HG03558 (cell line): ENCODE results near the gene EYA2.

Experiments
- ATAC-seq: cut with Tn5 transposase; IDR thresholded peaks from one replicate; pipeline ENCODE4 v1.9.1; 2021; ENCODE audit warnings: moderate number of reproducible peaks; ENCODE audit not compliant: unreplicated experiment; ENCODE audit errors: extremely low read depth

Gene EYA2

DNA sequence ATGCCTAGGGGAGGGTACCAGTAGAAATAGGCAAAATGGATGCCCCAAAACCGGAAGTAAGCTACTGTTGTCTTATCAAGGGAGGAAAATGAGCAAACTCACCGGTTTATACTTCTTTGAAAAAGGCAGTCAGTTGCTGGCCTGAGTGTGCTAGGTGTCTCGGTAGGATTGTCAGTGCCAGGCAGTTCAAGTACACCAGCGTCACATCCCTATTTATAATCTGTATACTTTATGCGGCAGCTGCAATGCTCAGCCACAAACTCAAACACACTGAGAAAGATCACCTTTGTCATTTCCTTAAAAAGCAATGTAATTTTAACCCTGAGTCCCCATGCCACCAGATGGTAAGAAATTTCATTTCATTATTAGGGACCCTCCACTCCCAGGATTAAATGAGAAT, 196.2 kb downstream of the EYA2 start:
- ATAC-seq = no peak

DNA sequence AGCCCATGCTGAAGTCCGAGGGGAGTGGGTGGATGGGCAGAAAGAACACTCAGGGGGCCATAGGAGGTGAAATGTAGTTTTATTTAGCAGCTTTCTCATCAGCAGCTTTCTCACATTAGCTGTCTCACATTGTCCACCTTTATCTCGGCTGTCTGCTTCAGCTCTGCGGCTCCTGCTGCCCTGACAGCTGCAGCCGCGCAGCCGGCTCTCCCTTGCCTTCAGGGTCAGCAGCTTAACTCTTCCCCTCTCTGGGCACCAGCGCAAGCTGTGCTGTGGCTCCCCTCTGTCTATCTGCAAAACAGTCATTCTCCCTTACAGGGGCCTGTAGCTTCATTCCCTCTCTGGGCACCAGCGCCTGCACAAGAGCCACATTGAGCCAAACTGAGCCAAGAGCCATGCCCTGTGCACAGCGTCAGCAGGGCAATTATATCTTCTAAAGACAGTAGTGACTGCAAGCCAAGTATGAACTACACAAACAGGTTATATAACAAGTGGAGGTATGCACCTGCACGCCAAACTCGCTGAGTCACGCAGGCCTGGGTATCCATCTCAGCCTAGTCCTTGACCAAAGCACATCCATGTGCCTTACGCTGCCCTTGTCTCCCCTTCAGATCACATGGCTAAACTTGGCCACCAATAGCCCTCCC, 198.8 kb downstream of the EYA2 start:
- ATAC-seq = no peak

DNA sequence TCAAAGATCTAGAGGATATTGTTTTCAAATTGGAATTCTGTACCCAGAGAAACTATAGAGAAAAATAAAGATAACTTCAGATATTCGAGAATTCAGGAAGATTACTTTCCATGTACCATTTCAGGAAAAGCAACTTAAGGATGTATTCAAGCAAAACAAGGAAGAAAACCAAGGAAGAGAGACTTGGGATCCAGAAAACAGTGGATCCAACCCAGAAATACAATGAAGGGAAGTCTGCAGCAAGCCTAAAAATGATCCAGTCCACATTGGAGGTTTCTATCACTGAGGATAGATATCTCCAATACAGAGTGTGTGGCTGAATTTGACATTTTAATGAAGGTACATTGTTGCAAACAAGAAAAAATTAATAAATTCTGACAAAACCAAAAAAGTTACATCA, 201.0 kb downstream of the EYA2 start:
- no peak for ATAC-seq

DNA sequence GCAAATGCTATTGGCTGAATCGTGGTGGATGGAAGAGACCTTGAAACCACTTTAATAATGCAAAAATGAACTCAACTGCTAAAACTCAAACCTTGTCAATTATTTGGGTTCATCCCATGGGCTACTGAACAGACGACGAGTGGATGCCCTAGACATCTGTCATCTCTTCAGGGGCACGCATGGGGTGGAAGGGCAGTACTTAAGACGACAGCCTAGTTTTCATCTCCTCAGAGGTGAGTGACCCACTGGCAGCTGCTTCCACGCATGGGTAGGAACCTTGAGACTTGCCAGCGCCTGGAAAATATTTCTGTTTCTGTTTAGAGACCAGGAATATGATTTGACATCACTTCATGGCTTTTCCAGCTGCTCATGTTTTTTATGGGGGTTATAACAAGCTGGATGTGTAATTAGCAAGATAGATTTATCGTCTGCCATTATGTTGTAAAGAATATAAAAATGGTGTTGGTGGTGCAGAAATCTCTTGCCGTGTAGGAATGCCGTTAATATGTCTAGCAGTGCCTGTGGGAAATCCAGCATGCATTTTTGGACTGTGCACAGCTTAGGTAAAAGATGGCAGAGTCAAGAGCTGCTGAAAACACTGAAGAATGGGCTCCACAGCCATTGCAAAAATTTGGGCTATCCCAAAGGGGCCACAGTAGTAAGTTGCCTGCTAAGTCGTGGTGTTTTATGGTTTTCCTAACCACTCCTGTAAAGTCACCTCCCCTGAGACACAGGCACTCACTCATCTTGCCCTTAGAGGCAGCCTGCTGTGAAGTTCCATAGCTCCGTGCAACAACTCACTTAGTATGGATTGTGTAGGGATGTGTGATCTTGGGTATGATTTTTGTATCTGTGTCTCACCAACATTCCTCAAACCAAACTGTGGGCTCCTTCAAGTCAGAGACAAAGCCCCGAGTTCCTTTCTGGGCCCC, 203.3 kb downstream of the EYA2 start:
- no peak for ATAC-seq

GRCh38 chr20:47099093-47099492, 204.4 kb downstream of the EYA2 start:
- ATAC-seq = no peak

- no peak for ATAC-seq
Observed at GRCh38 chr20:47099825-47100441, 205.3 kb downstream of the EYA2 start.

GRCh38 chr20:47102629-47103028, 208.0 kb downstream of the EYA2 start:
- no peak for ATAC-seq

- no peak for ATAC-seq
Observed at GRCh38 chr20:47106786-47107185, 212.1 kb downstream of the EYA2 start.

DNA sequence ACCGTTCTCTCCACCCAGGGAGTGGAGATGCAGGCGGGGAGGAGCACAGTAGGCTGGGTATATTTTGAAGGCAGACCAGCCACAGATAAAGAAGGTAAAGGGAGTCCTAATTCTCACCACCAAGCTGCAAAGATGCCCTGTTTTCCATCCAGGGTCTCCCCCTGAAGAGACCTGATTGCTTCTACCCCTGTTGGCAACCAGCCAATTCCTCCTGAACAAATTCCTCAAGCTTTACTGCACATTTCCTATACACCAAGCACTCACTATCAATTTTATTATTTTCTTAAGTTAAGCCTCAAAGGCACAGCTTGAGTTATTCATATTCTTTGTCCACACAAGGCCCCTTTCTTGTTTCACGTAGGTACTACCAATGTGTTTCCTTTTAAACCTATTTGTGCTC, 214.4 kb downstream of the EYA2 start:
- no peak for ATAC-seq

GRCh38 chr20:47110819-47111218, 216.2 kb downstream of the EYA2 start:
- ATAC-seq = no peak

- ATAC-seq = no peak
Observed at GRCh38 chr20:47111576-47111975, 216.9 kb downstream of the EYA2 start.

GRCh38 chr20:47113362-47114109, 218.9 kb downstream of the EYA2 start:
- ATAC-seq = no peak

GRCh38 chr20:47115694-47116093, 221.1 kb downstream of the EYA2 start:
- ATAC-seq = no peak

- no peak for ATAC-seq
Observed at GRCh38 chr20:47117371-47117770, 222.7 kb downstream of the EYA2 start.

DNA sequence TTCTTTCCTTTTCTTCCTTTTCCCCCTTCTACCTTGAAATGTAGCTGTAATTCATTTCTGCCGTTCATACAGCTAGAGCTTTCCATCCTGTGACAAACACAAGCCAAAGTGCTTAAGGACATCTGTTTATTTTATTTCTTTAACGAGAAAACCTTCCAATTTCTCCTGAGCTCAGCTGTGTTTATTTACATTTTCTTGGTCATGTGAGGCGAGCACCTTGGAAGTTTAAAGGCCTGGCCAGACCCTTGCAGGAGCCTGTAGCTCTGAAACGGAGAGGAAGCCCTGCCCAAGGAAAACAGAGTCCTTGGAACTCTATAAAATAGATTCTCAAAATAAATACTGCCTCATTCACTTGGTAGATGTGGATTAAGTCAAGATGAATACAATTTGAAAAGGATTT, 223.1 kb downstream of the EYA2 start:
- no peak for ATAC-seq

- no peak for ATAC-seq
Observed at GRCh38 chr20:47118206-47118605, 223.6 kb downstream of the EYA2 start.

- ATAC-seq = no peak
Observed at GRCh38 chr20:47118641-47119040, 224.0 kb downstream of the EYA2 start.

GRCh38 chr20:47120346-47120936, 225.8 kb downstream of the EYA2 start:
- no peak for ATAC-seq

DNA sequence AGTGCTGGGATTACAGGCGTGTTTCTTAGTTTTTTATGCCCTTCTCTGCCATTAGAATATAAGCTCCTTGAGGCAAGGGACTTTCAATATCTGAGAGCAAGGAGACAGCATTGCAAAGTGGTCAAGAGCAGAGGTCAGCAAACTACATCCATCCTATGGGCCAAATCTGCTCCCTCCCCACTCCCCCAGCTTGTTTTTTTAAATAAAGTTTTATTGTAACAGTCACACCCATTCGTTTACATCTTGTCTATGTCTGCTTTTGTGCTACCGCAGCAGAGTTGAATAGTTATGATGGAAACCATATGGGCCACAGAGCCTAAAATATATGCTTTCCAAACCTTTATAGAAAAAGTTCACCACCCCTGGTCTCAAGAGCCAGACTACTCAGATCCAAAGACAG, 227.9 kb downstream of the EYA2 start:
- no peak for ATAC-seq

DNA sequence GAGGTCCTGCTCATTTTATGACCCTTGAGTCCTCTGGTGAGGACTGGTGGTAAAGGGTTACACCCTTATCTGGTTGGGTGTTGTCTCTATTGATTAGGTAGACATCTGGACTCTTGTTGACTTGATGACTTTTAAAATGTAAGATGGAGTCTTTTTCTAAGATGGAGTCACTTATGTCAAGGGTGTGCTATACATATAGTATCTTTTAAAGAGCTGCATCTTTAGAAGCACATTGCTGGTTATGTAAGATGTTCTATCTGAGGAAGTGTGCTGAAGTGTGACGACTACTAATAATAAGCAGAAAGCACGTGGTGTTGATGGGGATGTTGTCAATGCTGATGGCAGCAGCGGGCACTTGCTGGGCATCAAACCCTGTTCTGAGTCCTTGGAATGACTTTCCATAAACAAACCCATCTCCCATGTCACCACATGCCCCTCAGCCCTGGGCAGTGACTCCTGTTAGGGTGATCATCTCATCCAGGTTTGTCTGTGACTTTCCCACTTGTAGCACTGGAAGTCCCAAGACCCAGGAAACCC, 229.6 kb downstream of the EYA2 start:
- ATAC-seq = no peak
